Femur (tissue), 1 donor: ENCODE measurements around the gene PC.

Experiments used
- DNase-seq: peaks from one replicate; pipeline ENCODE4 v3.0.0-alpha.2; 2017

The PC gene

GRCh38 chr11:66882561-66883015 is 75.6 kb downstream of the PC start:
- DNase-seq, result no peak

- no peak for DNase-seq
Observed at GRCh38 chr11:66881927-66882452, 76.2 kb downstream of the PC start.

GRCh38 chr11:66881451-66881835 is 76.7 kb downstream of the PC start:
- DNase-seq, result no peak

GRCh38 chr11:66880496-66881450 is 77.4 kb downstream of the PC start:
- no peak for DNase-seq

- DNase-seq, result no peak
Observed at GRCh38 chr11:66879999-66880398, 78.2 kb downstream of the PC start.

- DNase-seq, result no peak
Observed at GRCh38 chr11:66879583-66879982, 78.6 kb downstream of the PC start.

- no peak for DNase-seq
Observed at GRCh38 chr11:66879000-66879399, 79.2 kb downstream of the PC start.

GRCh38 chr11:66878474-66878873 is 79.7 kb downstream of the PC start:
- no peak for DNase-seq

GRCh38 chr11:66877588-66878385 is 80.4 kb downstream of the PC start:
- no peak for DNase-seq

GRCh38 chr11:66875378-66875777 is 82.8 kb downstream of the PC start:
- DNase-seq, result no peak

GRCh38 chr11:66874232-66874631 is 84.0 kb downstream of the PC start:
- DNase-seq, result no peak

- DNase-seq, result no peak
Observed at GRCh38 chr11:66871521-66871901, 86.7 kb downstream of the PC start.

GRCh38 chr11:66870616-66871520 is 87.3 kb downstream of the PC start:
- DNase-seq, result no peak

- peak; percentile 15 for DNase-seq
Observed at GRCh38 chr11:66870131-66870530, 88.1 kb downstream of the PC start.

- DNase-seq, result no peak
Observed at GRCh38 chr11:66869567-66869870, 88.7 kb downstream of the PC start.

- no peak for DNase-seq
Observed at GRCh38 chr11:66868726-66869566, 89.2 kb downstream of the PC start.

- no peak for DNase-seq
Observed at GRCh38 chr11:66868082-66868725, 90.0 kb downstream of the PC start.

GRCh38 chr11:66867425-66868040 is 90.7 kb downstream of the PC start:
- no peak for DNase-seq

- peak; percentile 70 for DNase-seq
Observed at GRCh38 chr11:66866511-66866986, 91.6 kb downstream of the PC start.

GRCh38 chr11:66866007-66866406 is 92.2 kb downstream of the PC start:
- no peak for DNase-seq
